Measurements from ENCODE around the gene DNM1L.

The DNM1L gene

GRCh38 chr12:32702473-32702872, 23.4 kb downstream of the DNM1L start:
- H3K4me2 ChIP-seq (ENCODE audit: low read length), result no peak overlapping the region
- TF ChIP-seq CTCF (IDR thresholded peaks at IDR 0.05; ENCODE audit: low read depth, low read length), result no peak
- no peak for TF ChIP-seq EZH2phosphoT487 (IDR thresholded peaks at IDR 0.05; ENCODE audit: low read depth)
- H3K9ac ChIP-seq (ENCODE audit: low read length), result no peak overlapping the region
- H3K36me3 ChIP-seq (replicated peaks; ENCODE audit: low read depth, low read length), result peaks cover 6% of the 10 kb centered on the region
- H3K9me3 ChIP-seq (ENCODE audit: insufficient read depth, low read length), result no peaks in the 10 kb centered on the region
- no peak overlapping the region for H3K4me3 ChIP-seq (ENCODE audit: low read length)
- no peak overlapping the region for H3K27ac ChIP-seq (ENCODE audit: low read length)
- H3K79me2 ChIP-seq (ENCODE audit: low read length), result peaks cover 23% of the 10 kb centered on the region
- H3K27me3 ChIP-seq (ENCODE audit: low read depth, low read length), result no peaks in the 10 kb centered on the region
- no peak overlapping the region for H2AFZ ChIP-seq (ENCODE audit: low read depth, low read length)
- no peaks in the 10 kb centered on the region for H4K20me1 ChIP-seq (ENCODE audit: insufficient read depth, low read length)
- H3K4me1 ChIP-seq (ENCODE audit: low read length), result no peaks in the 10 kb centered on the region

- no peak overlapping the region for H3K27ac ChIP-seq (ENCODE audit: low read length)
- H3K4me3 ChIP-seq (ENCODE audit: low read length), result no peak overlapping the region
- no peak for TF ChIP-seq EZH2phosphoT487 (IDR thresholded peaks at IDR 0.05; ENCODE audit: low read depth)
- no peak for TF ChIP-seq CTCF (IDR thresholded peaks at IDR 0.05; ENCODE audit: low read depth, low read length)
- no peaks in the 10 kb centered on the region for H3K4me1 ChIP-seq (ENCODE audit: low read length)
- H3K4me2 ChIP-seq (ENCODE audit: low read length), result no peak overlapping the region
- no peak overlapping the region for H3K9ac ChIP-seq (ENCODE audit: low read length)
- H3K9me3 ChIP-seq (ENCODE audit: insufficient read depth, low read length), result no peaks in the 10 kb centered on the region
- H3K36me3 ChIP-seq (replicated peaks; ENCODE audit: low read depth, low read length), result peaks cover 6% of the 10 kb centered on the region
- H4K20me1 ChIP-seq (ENCODE audit: insufficient read depth, low read length), result no peaks in the 10 kb centered on the region
- H3K27me3 ChIP-seq (ENCODE audit: low read depth, low read length), result no peaks in the 10 kb centered on the region
- H3K79me2 ChIP-seq (ENCODE audit: low read length), result peaks cover 19% of the 10 kb centered on the region
- H2AFZ ChIP-seq (ENCODE audit: low read depth, low read length), result no peak overlapping the region
Measured at GRCh38 chr12:32702946-32703345, 23.8 kb downstream of the DNM1L start.

- no peak for TF ChIP-seq CTCF (IDR thresholded peaks at IDR 0.05; ENCODE audit: low read depth, low read length)
- TF ChIP-seq EZH2phosphoT487 (IDR thresholded peaks at IDR 0.05; ENCODE audit: low read depth), result no peak
- H3K4me2 ChIP-seq (ENCODE audit: low read length), result no peak overlapping the region
Measured at GRCh38 chr12:32705783-32706182, 26.7 kb downstream of the DNM1L start.

GRCh38 chr12:32706335-32707024, 27.4 kb downstream of the DNM1L start:
- no peaks in the 10 kb centered on the region for H4K20me1 ChIP-seq (ENCODE audit: insufficient read depth, low read length)
- H3K9me3 ChIP-seq (ENCODE audit: insufficient read depth, low read length), result no peaks in the 10 kb centered on the region
- H3K4me3 ChIP-seq (ENCODE audit: low read length), result no peak overlapping the region
- H3K27me3 ChIP-seq (ENCODE audit: low read depth, low read length), result no peaks in the 10 kb centered on the region
- no peaks in the 10 kb centered on the region for H3K79me2 ChIP-seq (ENCODE audit: low read length)
- no peak overlapping the region for H3K27ac ChIP-seq (ENCODE audit: low read length)
- no peak overlapping the region for H3K9ac ChIP-seq (ENCODE audit: low read length)
- no peaks in the 10 kb centered on the region for H3K4me1 ChIP-seq (ENCODE audit: low read length)
- no peak overlapping the region for H3K4me2 ChIP-seq (ENCODE audit: low read length)
- H2AFZ ChIP-seq (ENCODE audit: low read depth, low read length), result no peak overlapping the region
- H3K36me3 ChIP-seq (replicated peaks; ENCODE audit: low read depth, low read length), result peaks cover 17% of the 10 kb centered on the region
- TF ChIP-seq EZH2phosphoT487 (IDR thresholded peaks at IDR 0.05; ENCODE audit: low read depth) (no peak), CTCF (IDR thresholded peaks at IDR 0.05; ENCODE audit: low read depth, low read length) (no peak)

More at GRCh38 chr12:32705783-32706182, 26.7 kb downstream of the DNM1L start:
- Histone ChIP-seq H4K20me1 (ENCODE audit: insufficient read depth, low read length) (no peaks in the 10 kb centered on the region), H3K27me3 (ENCODE audit: low read depth, low read length) (no peaks in the 10 kb centered on the region), H3K9me3 (ENCODE audit: insufficient read depth, low read length) (no peaks in the 10 kb centered on the region), H3K4me1 (ENCODE audit: low read length) (no peaks in the 10 kb centered on the region), H3K9ac (ENCODE audit: low read length) (no peak overlapping the region), H3K79me2 (ENCODE audit: low read length) (no peaks in the 10 kb centered on the region), H3K36me3 (replicated peaks; ENCODE audit: low read depth, low read length) (peaks cover 10% of the 10 kb centered on the region), H2AFZ (ENCODE audit: low read depth, low read length) (no peak overlapping the region), H3K4me3 (ENCODE audit: low read length) (no peak overlapping the region), H3K27ac (ENCODE audit: low read length) (no peak overlapping the region)
